ENCODE results near the gene PRRC2C. TPM values are rescaled to one million over a fixed set of nuclear protein-coding genes. Genes with fewer than 3 reads are reported as not detected.

The PRRC2C gene
- total RNA-seq, 6 experiments from 2014 or later: 125 to 144 (median 136) TPM

DNA sequence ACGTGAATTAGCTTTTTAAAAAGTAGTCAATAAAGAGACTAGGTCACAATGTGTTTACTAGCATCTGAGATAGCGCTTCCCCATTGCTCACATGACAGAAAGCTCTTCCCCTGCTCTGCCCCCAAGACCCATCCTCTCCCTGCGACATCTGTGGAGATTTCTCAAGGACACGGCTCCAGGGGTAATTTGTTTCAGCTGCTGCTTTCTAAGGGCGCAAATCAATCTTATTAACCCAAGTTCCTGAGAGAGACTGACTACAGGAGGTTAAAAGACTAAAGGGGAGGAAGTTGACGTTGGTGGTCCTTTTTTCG lies 136.8 kb downstream of the PRRC2C start, which contains the start of gene MYOCOS:
Gene MYOCOS, plus strand, starts transcription at position 92 of the 311 bp plus-strand sequence. CDS start 1,641 bp downstream, outside the sequence.
- H3K36me3 Mint-ChIP-seq (ENCODE audit: low read depth): no peaks in the 10 kb centered on the region
- no peaks in the 10 kb centered on the region for H3K4me1 Mint-ChIP-seq (ENCODE audit: low read depth)
- no peak within 1 kb of the TSS for H3K4me3 Mint-ChIP-seq
- H3K27ac Mint-ChIP-seq: no peak within 1 kb of the TSS
- DNase-seq: no peak
- TF ChIP-seq, protein P1, sequence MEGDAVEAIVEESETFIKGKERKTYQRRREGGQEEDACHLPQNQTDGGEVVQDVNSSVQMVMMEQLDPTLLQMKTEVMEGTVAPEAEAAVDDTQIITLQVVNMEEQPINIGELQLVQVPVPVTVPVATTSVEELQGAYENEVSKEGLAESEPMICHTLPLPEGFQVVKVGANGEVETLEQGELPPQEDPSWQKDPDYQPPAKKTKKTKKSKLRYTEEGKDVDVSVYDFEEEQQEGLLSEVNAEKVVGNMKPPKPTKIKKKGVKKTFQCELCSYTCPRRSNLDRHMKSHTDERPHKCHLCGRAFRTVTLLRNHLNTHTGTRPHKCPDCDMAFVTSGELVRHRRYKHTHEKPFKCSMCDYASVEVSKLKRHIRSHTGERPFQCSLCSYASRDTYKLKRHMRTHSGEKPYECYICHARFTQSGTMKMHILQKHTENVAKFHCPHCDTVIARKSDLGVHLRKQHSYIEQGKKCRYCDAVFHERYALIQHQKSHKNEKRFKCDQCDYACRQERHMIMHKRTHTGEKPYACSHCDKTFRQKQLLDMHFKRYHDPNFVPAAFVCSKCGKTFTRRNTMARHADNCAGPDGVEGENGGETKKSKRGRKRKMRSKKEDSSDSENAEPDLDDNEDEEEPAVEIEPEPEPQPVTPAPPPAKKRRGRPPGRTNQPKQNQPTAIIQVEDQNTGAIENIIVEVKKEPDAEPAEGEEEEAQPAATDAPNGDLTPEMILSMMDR (IDR thresholded peaks at IDR 0.05): no peak
- no peaks in the 10 kb centered on the region for H3K9me3 Mint-ChIP-seq
- peaks cover 13% of the 10 kb centered on the region for H3K27me3 Mint-ChIP-seq (ENCODE audit: insufficient read depth)

DNA sequence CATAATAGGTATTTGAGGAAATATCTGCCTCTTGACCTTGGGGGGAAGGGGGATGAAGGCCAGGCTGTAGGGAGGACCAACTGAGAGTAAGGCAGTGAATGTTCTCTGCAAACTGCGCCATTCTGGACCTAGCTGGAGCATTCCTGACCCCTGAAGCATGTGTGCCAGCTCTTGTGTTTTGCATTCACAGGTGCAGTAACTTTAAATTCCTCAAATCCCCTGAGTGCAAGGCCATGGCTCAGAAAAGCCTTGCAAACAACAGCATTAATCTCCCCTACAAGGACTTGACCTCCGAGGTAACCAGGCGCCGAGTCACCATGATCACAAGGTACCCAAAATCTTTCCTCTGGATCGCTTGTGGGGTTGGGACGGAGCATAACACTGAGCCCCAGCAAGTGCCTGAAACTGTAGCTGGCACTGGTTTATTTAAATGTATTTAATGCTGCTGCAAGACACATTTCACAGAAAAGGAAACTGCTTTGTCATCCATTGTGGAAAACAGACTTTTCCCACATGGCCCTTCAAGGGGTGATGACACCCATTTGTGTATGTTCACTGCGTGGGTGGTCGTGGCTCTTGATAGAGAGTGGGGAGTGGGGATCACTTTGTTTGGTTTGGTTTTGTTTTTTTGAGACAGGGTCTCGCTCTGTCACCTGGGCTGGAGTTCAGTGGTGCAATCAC lies 138.5 kb downstream of the PRRC2C start:
- Mint-ChIP-seq H3K27me3 (ENCODE audit: insufficient read depth) (peaks cover 12% of the 10 kb centered on the region), H3K27ac (no peak overlapping the region), H3K4me1 (ENCODE audit: low read depth) (no peaks in the 10 kb centered on the region), H3K9me3 (no peaks in the 10 kb centered on the region), H3K4me3 (no peak overlapping the region), H3K36me3 (ENCODE audit: low read depth) (no peaks in the 10 kb centered on the region)
- no peak for DNase-seq
- TF ChIP-seq, protein P1 (IDR thresholded peaks at IDR 0.05): no peak

DNA sequence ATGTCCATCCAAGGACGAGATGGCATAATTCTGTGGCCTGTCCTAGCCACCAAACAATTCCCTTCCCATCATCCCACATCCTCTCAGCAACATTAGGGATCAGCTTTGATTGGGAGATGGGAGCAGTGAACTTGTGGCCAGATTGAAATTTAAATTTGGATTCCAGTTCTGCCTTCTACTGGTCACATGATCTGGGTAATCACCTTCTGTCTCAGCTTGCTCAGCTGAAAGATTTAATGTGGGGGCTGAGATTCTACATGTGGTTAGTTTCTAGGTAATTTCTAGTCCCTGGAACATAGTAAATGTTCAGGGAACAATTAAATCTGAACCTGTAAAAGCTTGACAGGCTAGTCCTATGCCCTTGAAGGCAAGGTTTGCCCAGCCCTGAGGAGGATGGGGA lies 139.9 kb downstream of the PRRC2C start:
- TF ChIP-seq, protein P1 (IDR thresholded peaks at IDR 0.05): no peak
- no peaks in the 10 kb centered on the region for H3K4me1 Mint-ChIP-seq (ENCODE audit: low read depth)
- no peak for DNase-seq
- no peaks in the 10 kb centered on the region for H3K9me3 Mint-ChIP-seq
- no peaks in the 10 kb centered on the region for H3K36me3 Mint-ChIP-seq (ENCODE audit: low read depth)
- H3K4me3 Mint-ChIP-seq: no peak overlapping the region
- H3K27ac Mint-ChIP-seq: no peak overlapping the region
- peaks cover 18% of the 10 kb centered on the region for H3K27me3 Mint-ChIP-seq (ENCODE audit: insufficient read depth)

DNA sequence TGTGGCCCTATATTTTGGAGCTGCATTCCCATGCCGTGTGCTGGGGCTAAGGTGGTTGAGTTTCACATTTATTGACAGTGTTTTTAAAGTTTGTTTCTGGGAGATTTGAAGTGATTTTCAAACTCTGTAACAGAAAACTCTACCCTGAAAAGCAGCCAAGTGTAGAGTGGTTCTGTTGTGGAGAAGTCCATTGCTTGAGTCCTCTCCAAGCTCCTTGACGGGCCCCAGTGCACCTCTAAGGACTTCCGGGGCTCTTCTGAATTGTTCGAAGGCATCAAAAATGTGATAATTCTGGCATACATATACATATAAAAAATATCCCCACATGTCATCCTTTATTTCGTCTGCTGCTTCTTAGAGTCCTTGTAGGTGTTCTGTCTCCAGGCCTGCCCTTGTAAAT lies 141.7 kb downstream of the PRRC2C start:
- Mint-ChIP-seq H3K27me3 (ENCODE audit: insufficient read depth) (peaks cover 16% of the 10 kb centered on the region), H3K9me3 (peaks cover 5% of the 10 kb centered on the region; the same call in 1 of the 2 replicates), H3K27ac (no peak overlapping the region), H3K36me3 (ENCODE audit: low read depth) (no peaks in the 10 kb centered on the region), H3K4me3 (no peak overlapping the region), H3K4me1 (ENCODE audit: low read depth) (no peaks in the 10 kb centered on the region)
- TF ChIP-seq, protein P1 (IDR thresholded peaks at IDR 0.05): no peak
- no peak for DNase-seq

DNA sequence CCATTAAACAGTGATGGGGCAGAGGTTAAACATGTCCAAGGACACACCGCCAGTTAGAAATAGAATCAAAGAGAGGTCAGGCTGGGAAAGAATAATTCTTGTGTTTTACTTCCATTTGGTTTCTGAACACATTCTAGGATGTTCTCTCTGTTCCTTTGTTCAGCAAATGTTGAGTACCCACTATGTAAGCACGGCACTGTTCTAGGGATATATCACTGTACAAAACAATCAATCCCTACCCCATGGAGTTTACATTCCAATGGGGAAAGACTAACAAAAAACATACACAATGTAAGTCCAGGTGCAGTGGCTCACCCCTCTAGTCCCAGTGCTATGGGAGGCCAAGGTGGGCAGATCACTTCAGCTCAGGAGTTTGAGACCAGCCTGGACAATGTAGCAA lies 142.9 kb downstream of the PRRC2C start:
- no peak for DNase-seq
- Mint-ChIP-seq H3K36me3 (ENCODE audit: low read depth) (no peaks in the 10 kb centered on the region), H3K27ac (no peak overlapping the region), H3K4me1 (ENCODE audit: low read depth) (no peaks in the 10 kb centered on the region), H3K9me3 (peaks cover 5% of the 10 kb centered on the region; the same call in 1 of the 2 replicates), H3K4me3 (no peak overlapping the region), H3K27me3 (ENCODE audit: insufficient read depth) (peaks cover 18% of the 10 kb centered on the region)
- TF ChIP-seq, protein P1 (IDR thresholded peaks at IDR 0.05): no peak

Data from HFFc6 (cell line).